HEK293 (cell line): ENCODE measurements around the gene REG3A.

Experiments used
- CTCF ChIA-PET: fragments of 350-600 bp; formaldehyde crosslinking; extraction: SDS; loops from one replicate; lab custom pipeline; 2021; ENCODE audit warnings: antibody characterized with exemption; lab: Yijun Ruan, JAX
- POLR2A ChIA-PET: fragments of 300-600 bp; formaldehyde crosslinking; extraction: SDS; loops from one replicate; lab custom pipeline; 2020; ENCODE audit warnings: antibody characterized with exemption, inconsistent platforms; lab: Yijun Ruan, JAX
- H3K27ac ChIP-seq: fragments of 200-500 bp; sonication (Bioruptor generic); 2 replicates; pipeline ENCODE4 v1.5.1; 2014; ENCODE audit warnings: low read depth, low read length, control low read depth, inconsistent platforms; ENCODE audit errors: extremely low read depth
- H3K36me3 ChIP-seq, 2 experiments: fragments of 200-500 bp in 1 of 2; sonication (Bioruptor generic) in 1 of 2; 1 replicate in 1 of 2; 2 replicates in 1 of 2; pipeline ENCODE4 v1.5.1; 2014 to 2017; ENCODE audit warnings: inconsistent platforms in 2 of 2, low read length in 2 of 2; ENCODE audit not compliant: control insufficient read depth in 2 of 2, insufficient read depth in 1 of 2
- H3K4me1 ChIP-seq: fragments of 200-500 bp; sonication (Bioruptor generic); 2 replicates; pipeline ENCODE4 v1.5.1; 2014; ENCODE audit warnings: mild to moderate bottlenecking, low read length, inconsistent platforms; ENCODE audit not compliant: control insufficient read depth, insufficient read depth
- H3K4me3 ChIP-seq: 2 replicates; pipeline ENCODE4 v1.5.1; 2011; ENCODE audit warnings: low read depth, mild to moderate bottlenecking, control low read depth, low read length, moderate library complexity
- H3K9me3 ChIP-seq: fragments of 200-500 bp; sonication (Bioruptor generic); 2 replicates; pipeline ENCODE4 v1.5.1; 2014; ENCODE audit warnings: low read depth, low read length, inconsistent platforms; ENCODE audit not compliant: control insufficient read depth, insufficient read depth
- HOXA7 ChIP-seq: sonication (generic); formaldehyde crosslinking; IDR thresholded peaks from 2 replicates; pipeline ENCODE4 v1.8.1; 2022; ENCODE audit warnings: missing genetic modification reagents, borderline replicate concordance
- KLF1 ChIP-seq: fragments of 450-650 bp; formaldehyde crosslinking; IDR thresholded peaks from 2 replicates; pipeline ENCODE4 v1.5.1; 2016; ENCODE audit warnings: missing biosample characterization, missing genetic modification characterization
- KLF9 ChIP-seq: fragments of 450-650 bp; formaldehyde crosslinking; IDR thresholded peaks from 2 replicates; pipeline ENCODE4 v1.5.1; 2016; ENCODE audit warnings: missing biosample characterization, missing genetic modification characterization, low read depth
- REPIN1 ChIP-seq: fragments of 450-650 bp; formaldehyde crosslinking; IDR thresholded peaks from 2 replicates; pipeline ENCODE4 v1.5.1; 2017; ENCODE audit warnings: missing biosample characterization, missing genetic modification characterization, low read depth
- SP7 ChIP-seq: fragments of 450-650 bp; formaldehyde crosslinking; IDR thresholded peaks from 2 replicates; pipeline ENCODE4 v1.5.1; 2016; ENCODE audit warnings: missing biosample characterization, missing genetic modification characterization
- ZBTB1 ChIP-seq: fragments of 450-650 bp; formaldehyde crosslinking; IDR thresholded peaks from 2 replicates; pipeline ENCODE4 v1.5.1; 2016; ENCODE audit warnings: missing biosample characterization, missing genetic modification characterization
- ZBTB7A ChIP-seq: fragments of 450-650 bp; formaldehyde crosslinking; IDR thresholded peaks from 2 replicates; pipeline ENCODE4 v1.5.1; 2016; ENCODE audit warnings: low read depth, missing biosample characterization, missing genetic modification characterization
- ZFP41 ChIP-seq: fragments of 450-650 bp; formaldehyde crosslinking; IDR thresholded peaks from 2 replicates; pipeline ENCODE4 v1.5.1; 2016; ENCODE audit warnings: missing biosample characterization, missing genetic modification characterization, borderline replicate concordance
- ZNF19 ChIP-seq: fragments of 450-650 bp; formaldehyde crosslinking; IDR thresholded peaks from 2 replicates; pipeline ENCODE4; 2016; ENCODE audit warnings: missing biosample characterization, missing genetic modification characterization, low read depth
- ZNF223 ChIP-seq: fragments of 450-650 bp; formaldehyde crosslinking; IDR thresholded peaks from 2 replicates; pipeline ENCODE4 v1.5.1; 2016; ENCODE audit warnings: missing biosample characterization, missing genetic modification characterization
- ZNF292 ChIP-seq: fragments of 450-650 bp; formaldehyde crosslinking; IDR thresholded peaks from 2 replicates; pipeline ENCODE4 v1.5.1; 2016; ENCODE audit warnings: low read depth, missing biosample characterization, missing genetic modification characterization, borderline replicate concordance
- ZNF302 ChIP-seq: fragments of 450-650 bp; formaldehyde crosslinking; IDR thresholded peaks from 2 replicates; pipeline ENCODE4 v1.5.1; 2016; ENCODE audit warnings: missing biosample characterization, missing genetic modification characterization, low read depth
- ZNF350 ChIP-seq: fragments of 450-650 bp; formaldehyde crosslinking; IDR thresholded peaks from 2 replicates; pipeline ENCODE4 v1.5.0; 2017; ENCODE audit warnings: missing biosample characterization, mild to moderate bottlenecking, missing genetic modification characterization
- ZNF366 ChIP-seq: fragments of 450-650 bp; formaldehyde crosslinking; conservative IDR thresholded peaks from 2 replicates; pipeline ENCODE4 v1.5.1; 2016; ENCODE audit warnings: missing biosample characterization, missing genetic modification characterization
- ZNF391 ChIP-seq: fragments of 450-650 bp; formaldehyde crosslinking; IDR thresholded peaks from 2 replicates; pipeline ENCODE4 v1.5.1; 2016; ENCODE audit warnings: low read depth, missing biosample characterization, missing genetic modification characterization, borderline replicate concordance
- ZNF521 ChIP-seq: fragments of 450-650 bp; formaldehyde crosslinking; IDR thresholded peaks from 2 replicates; pipeline ENCODE4 v1.5.1; 2017; ENCODE audit warnings: missing biosample characterization, mild to moderate bottlenecking, missing genetic modification characterization
- ZNF571 ChIP-seq: fragments of 450-650 bp; formaldehyde crosslinking; IDR thresholded peaks from 2 replicates; pipeline ENCODE4 v1.5.0; 2017; ENCODE audit warnings: missing biosample characterization, missing genetic modification characterization
- ZNF580 ChIP-seq: fragments of 450-650 bp; formaldehyde crosslinking; IDR thresholded peaks from 2 replicates; pipeline ENCODE4 v1.5.1; 2016; ENCODE audit warnings: missing biosample characterization, missing genetic modification characterization
- ZNF670 ChIP-seq: fragments of 450-650 bp; formaldehyde crosslinking; IDR thresholded peaks from 2 replicates; pipeline ENCODE4 v1.5.1; 2016; ENCODE audit warnings: missing biosample characterization, missing genetic modification characterization, low read depth
- ZNF704 ChIP-seq: fragments of 450-650 bp; formaldehyde crosslinking; IDR thresholded peaks from 2 replicates; pipeline ENCODE4 v1.5.1; 2016; ENCODE audit warnings: missing biosample characterization, missing genetic modification characterization
- ZNF791 ChIP-seq: fragments of 450-650 bp; formaldehyde crosslinking; IDR thresholded peaks from 2 replicates; pipeline ENCODE4 v1.5.1; 2016; ENCODE audit warnings: missing biosample characterization, missing genetic modification characterization
- TF ChIP-seq, protein P1 (sequence below): fragments of 450-650 bp; formaldehyde crosslinking; IDR thresholded peaks from 2 replicates; pipeline ENCODE4 v1.5.1; 2016; ENCODE audit warnings: missing biosample characterization, missing genetic modification characterization

The REG3A gene

GRCh38 chr2:79128406-79128805, 31.1 kb downstream of the REG3A start:
- Histone ChIP-seq H3K4me1 (no peaks in the 10 kb centered on the region), H3K4me3 (no peak overlapping the region), H3K36me3 (no peaks in the 10 kb centered on the region), H3K27ac (no peak overlapping the region), H3K9me3 (no peaks in the 10 kb centered on the region)
- ChIA-PET POLR2A (no interaction called here), CTCF (interaction anchor here (0.5 kb wide), 1 partner anchor 463 kb away, joined by 3 read pairs; no protein-coding TSS in a partner anchor)
- no peak for TF ChIP-seq ZNF521 (tag by site-specific recombination)
- no peak for TF ChIP-seq REPIN1 (tag by site-specific recombination)
- no peak for TF ChIP-seq ZNF670 (tag by site-specific recombination)
- TF ChIP-seq, protein P1, sequence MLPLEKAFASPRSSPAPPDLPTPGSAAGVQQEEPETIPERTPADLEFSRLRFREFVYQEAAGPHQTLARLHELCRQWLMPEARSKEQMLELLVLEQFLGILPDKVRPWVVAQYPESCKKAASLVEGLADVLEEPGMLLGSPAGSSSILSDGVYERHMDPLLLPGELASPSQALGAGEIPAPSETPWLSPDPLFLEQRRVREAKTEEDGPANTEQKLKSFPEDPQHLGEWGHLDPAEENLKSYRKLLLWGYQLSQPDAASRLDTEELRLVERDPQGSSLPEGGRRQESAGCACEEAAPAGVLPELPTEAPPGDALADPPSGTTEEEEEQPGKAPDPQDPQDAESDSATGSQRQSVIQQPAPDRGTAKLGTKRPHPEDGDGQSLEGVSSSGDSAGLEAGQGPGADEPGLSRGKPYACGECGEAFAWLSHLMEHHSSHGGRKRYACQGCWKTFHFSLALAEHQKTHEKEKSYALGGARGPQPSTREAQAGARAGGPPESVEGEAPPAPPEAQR: no peak
- TF ChIP-seq ZNF391 (tag by site-specific recombination): no peak
- TF ChIP-seq ZNF571 (tag by site-specific recombination): no peak
- no peak for TF ChIP-seq SP7
- TF ChIP-seq ZNF302 (tag by site-specific recombination): no peak
- no peak for TF ChIP-seq ZNF223 (tag by site-specific recombination)
- TF ChIP-seq HOXA7: no peak
- TF ChIP-seq KLF1 (tag by site-specific recombination): no peak
- no peak for TF ChIP-seq ZNF19 (tag by site-specific recombination)
- TF ChIP-seq ZFP41: no peak

DNA sequence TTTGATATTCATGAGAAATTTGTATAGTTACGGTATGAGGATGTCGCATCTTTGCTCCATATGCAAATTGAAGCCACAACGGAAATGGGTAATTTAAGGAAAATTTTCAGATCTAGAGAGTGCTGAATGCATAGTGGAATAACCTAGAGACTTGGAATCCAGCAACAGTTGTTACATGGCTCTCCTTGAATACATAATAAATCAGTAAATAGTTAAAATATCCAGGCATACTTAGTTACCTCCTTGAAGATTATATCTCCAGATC, 33.9 kb downstream of the REG3A start:
- H3K9me3 ChIP-seq: no peaks in the 10 kb centered on the region
- H3K4me3 ChIP-seq: no peak overlapping the region
- POLR2A ChIA-PET: no interaction called here
- H3K27ac ChIP-seq: no peak overlapping the region
- CTCF ChIA-PET: no interaction called here
- no peaks in the 10 kb centered on the region for H3K36me3 ChIP-seq
- no peaks in the 10 kb centered on the region for H3K4me1 ChIP-seq
- no peak for TF ChIP-seq ZNF292 (tag by site-specific recombination)
- TF ChIP-seq ZNF704 (tag by site-specific recombination): no peak
- no peak for TF ChIP-seq ZNF366 (tag by site-specific recombination)
- no peak for TF ChIP-seq ZNF791
- TF ChIP-seq ZNF580: no peak
- no peak for TF ChIP-seq ZFP41
- TF ChIP-seq KLF9 (tag by site-specific recombination): no peak
- TF ChIP-seq ZNF350: no peak
- no peak for TF ChIP-seq ZBTB1 (tag by site-specific recombination)
- TF ChIP-seq ZBTB7A (tag by site-specific recombination): no peak
- TF ChIP-seq, all 188 proteins: peak for 0
